OCI-LY7 (cell line): ENCODE data around the gene SARDH. TPM values are rescaled to one million over a fixed set of nuclear protein-coding genes. Genes with fewer than 3 reads are reported as not detected.

ENCODE experiments used
- BruUV-seq: library from RNA; stranded (reverse); fragments of 400-500 nt; replicated peaks from 2 replicates; lab custom pipeline; 2021; lab: Mats Ljungman, UMichigan
- CTCF ChIA-PET: fragments of 300-600 bp; sonication (Branson Sonifier 250); formaldehyde crosslinking; loops from one replicate; lab custom pipeline; 2022; ENCODE audit warnings: antibody characterized with exemption; ENCODE audit not compliant: unreplicated experiment; lab: Charles Lee
- POLR2A ChIA-PET: fragments of 300-600 bp; sonication (Branson Sonifier 250); formaldehyde crosslinking; loops from one replicate; lab custom pipeline; 2022; ENCODE audit warnings: antibody characterized with exemption; lab: Charles Lee
- DNase-seq: peaks from one replicate; pipeline ENCODE4 v3.0.0-alpha.2; 2015; ENCODE audit warnings: low spot score
- H2AFZ ChIP-seq: fragments of 200-600 bp; sonication (generic), shearing (Covaris generic); 2 replicates; pipeline ENCODE4 v1.6.1; 2014; ENCODE audit warnings: mild to moderate bottlenecking, antibody characterized with exemption, low read length, moderate library complexity
- H3K27ac ChIP-seq: fragments of 200-600 bp; sonication (generic); 2 replicates; pipeline ENCODE4 v1.5.1; 2014; ENCODE audit warnings: mixed run types, low read depth, mild to moderate bottlenecking, moderate library complexity, low read length, inconsistent platforms; ENCODE audit not compliant: poor library complexity, severe bottlenecking
- H3K36me3 ChIP-seq: fragments of 200-600 bp; sonication (generic); 2 replicates; pipeline ENCODE4 v1.6.1; 2014; ENCODE audit warnings: mild to moderate bottlenecking, antibody characterized with exemption, low read length, moderate library complexity, mixed read lengths; ENCODE audit not compliant: insufficient read depth
- H3K4me1 ChIP-seq: fragments of 200-600 bp; sonication (generic); 2 replicates; pipeline ENCODE4 v1.5.1; 2014; ENCODE audit warnings: mild to moderate bottlenecking, low read length; ENCODE audit not compliant: insufficient read depth, poor library complexity, severe bottlenecking
- H3K4me2 ChIP-seq: fragments of 200-600 bp; sonication (generic); 2 replicates; pipeline ENCODE4 v1.6.1; 2014; ENCODE audit warnings: mild to moderate bottlenecking, low read length
- H3K4me3 ChIP-seq: fragments of 200-600 bp; sonication (generic); 2 replicates; pipeline ENCODE4 v1.5.1; 2014; ENCODE audit warnings: mild to moderate bottlenecking, low read depth, low read length; ENCODE audit not compliant: poor library complexity, severe bottlenecking
- H3K79me2 ChIP-seq: fragments of 200-600 bp; sonication (generic); 2 replicates; pipeline ENCODE4 v1.6.1; 2016; ENCODE audit warnings: low read depth, mild to moderate bottlenecking, low read length, moderate library complexity, mixed read lengths; ENCODE audit not compliant: insufficient read depth
- H3K9me2 ChIP-seq: fragments of 200-600 bp; sonication (generic); 2 replicates; pipeline ENCODE4 v1.6.1; 2016; ENCODE audit warnings: mild to moderate bottlenecking, low read length, mixed read lengths; ENCODE audit not compliant: insufficient read depth
- H3K9me3 ChIP-seq: fragments of 200-600 bp; sonication (generic); 2 replicates; pipeline ENCODE4 v1.6.1; 2014; ENCODE audit warnings: mild to moderate bottlenecking, mixed run types, low read length, mixed read lengths
- H4K20me1 ChIP-seq: fragments of 200-600 bp; sonication (generic); 2 replicates; pipeline ENCODE4 v1.6.1; 2014; ENCODE audit warnings: mild to moderate bottlenecking, antibody characterized with exemption, low read length, moderate library complexity, mixed read lengths; ENCODE audit not compliant: insufficient read depth
- EZH2phosphoT487 ChIP-seq: fragments of 200-600 bp; sonication (generic); IDR thresholded peaks from 2 replicates; pipeline ENCODE4 v1.6.1; 2018; ENCODE audit warnings: low read depth, borderline replicate concordance, mild to moderate bottlenecking, mixed run types, antibody characterized with exemption, low read length, moderate library complexity, mixed read lengths
- intact Hi-C: fragments of 100-400 bp; cut with micrococcal nuclease; formaldehyde crosslinking; loops from one replicate; pipeline ENCODE4 v1.10.0; 2022; ENCODE audit not compliant: unreplicated experiment
- total RNA-seq, 2 experiments: library from RNA; depleted of rRNA in 1 of 2; stranded (reverse); fragments of >200 nt in 1 of 2; shearing (Covaris generic) in 1 of 2; gene quantifications; 2 replicates each; pipeline ENCODE4 v1.2.3, GENCODE V29; 2014 to 2022
- TF ChIP-seq, protein P1 (sequence below): fragments of 200-600 bp; sonication (generic); conservative IDR thresholded peaks from 2 replicates; pipeline ENCODE4 v1.5.1; 2014; ENCODE audit warnings: mild to moderate bottlenecking, antibody characterized with exemption, low read length, moderate library complexity, mixed read lengths

The SARDH gene
- total RNA-seq, 2 experiments from 2014 or later, result 42.8 to 60.8 TPM

DNA sequence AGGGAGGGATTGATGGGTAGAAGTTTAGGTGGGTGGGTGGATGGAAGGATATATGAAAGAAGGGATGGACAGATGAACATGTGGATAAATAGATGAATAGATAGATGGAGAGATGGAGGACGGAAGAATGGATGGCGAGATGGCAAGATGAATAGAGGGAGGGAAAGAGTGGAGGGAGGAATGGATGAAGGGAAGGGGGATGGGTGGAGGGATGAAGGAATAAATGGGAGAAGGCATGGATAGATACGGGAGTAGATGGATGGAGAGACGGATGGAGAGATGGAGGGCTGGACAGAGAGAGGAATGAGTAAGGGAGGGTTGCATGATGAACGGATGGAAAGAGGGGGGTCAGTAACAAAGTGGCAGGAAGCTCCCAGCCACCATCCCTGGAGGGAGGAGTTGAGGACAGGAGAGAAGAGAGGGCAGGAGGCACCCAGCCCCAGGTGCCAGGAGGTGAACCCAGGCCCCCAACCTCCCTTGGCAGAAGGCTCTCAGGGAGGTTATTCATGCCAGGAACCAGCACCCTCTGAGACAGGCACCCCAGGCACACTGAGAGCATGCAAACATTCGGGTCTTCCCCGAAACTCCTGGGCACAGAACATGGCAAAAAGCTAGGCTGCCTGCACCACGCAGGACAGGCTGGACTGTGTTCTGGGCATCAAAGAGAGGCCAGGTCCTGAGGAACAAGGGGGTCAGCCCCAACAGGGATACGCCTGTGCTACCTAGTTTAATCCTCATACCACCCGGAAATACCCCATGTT lies 9.1 kb downstream of the SARDH start:
- Histone ChIP-seq H2AFZ (no peak overlapping the region), H3K9me3 (no peaks in the 10 kb centered on the region), H3K4me3 (no peak overlapping the region), H3K4me1 (no peaks in the 10 kb centered on the region), H3K79me2 (no peaks in the 10 kb centered on the region), H3K36me3 (no peaks in the 10 kb centered on the region), H3K4me2 (no peak overlapping the region), H3K9me2 (no peaks in the 10 kb centered on the region), H4K20me1 (no peaks in the 10 kb centered on the region), H3K27ac (no peak overlapping the region)
- ChIA-PET POLR2A (no interaction called here), CTCF (no interaction called here)
- TF ChIP-seq, protein P1, sequence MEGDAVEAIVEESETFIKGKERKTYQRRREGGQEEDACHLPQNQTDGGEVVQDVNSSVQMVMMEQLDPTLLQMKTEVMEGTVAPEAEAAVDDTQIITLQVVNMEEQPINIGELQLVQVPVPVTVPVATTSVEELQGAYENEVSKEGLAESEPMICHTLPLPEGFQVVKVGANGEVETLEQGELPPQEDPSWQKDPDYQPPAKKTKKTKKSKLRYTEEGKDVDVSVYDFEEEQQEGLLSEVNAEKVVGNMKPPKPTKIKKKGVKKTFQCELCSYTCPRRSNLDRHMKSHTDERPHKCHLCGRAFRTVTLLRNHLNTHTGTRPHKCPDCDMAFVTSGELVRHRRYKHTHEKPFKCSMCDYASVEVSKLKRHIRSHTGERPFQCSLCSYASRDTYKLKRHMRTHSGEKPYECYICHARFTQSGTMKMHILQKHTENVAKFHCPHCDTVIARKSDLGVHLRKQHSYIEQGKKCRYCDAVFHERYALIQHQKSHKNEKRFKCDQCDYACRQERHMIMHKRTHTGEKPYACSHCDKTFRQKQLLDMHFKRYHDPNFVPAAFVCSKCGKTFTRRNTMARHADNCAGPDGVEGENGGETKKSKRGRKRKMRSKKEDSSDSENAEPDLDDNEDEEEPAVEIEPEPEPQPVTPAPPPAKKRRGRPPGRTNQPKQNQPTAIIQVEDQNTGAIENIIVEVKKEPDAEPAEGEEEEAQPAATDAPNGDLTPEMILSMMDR, result no peak
- TF ChIP-seq EZH2phosphoT487, result no peak
- BruUV-seq, result no TSS peak
- DNase-seq, result no peak
- intact Hi-C loops, result no loop called here

DNA sequence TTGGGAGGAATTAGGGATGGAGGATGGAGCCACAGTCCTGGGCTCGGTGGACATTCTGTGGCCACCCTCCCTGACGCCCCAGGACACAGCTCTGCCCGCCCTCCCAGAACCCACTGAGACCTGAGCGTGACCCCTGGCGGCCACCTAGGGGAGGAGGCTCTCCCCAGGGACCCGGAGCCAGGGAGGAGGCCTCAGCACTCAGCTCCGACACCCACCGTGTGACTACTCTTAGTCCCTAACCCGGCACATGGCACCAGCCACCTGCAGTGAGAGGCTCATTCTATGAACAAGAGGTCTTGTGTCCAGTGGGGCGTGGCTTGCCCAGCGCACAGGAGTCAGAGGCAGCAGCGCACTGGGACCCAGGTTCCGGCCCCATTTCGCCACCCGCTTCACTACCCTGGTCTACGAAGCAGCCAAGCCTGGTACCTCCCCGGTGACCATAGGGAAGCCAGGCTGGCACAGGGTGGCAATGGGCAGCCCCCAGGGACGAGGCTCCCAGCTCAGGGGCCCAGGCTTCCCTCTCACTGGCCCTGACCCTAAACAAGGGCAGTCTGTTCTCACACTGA lies 10.2 kb downstream of the SARDH start:
- H3K36me3 ChIP-seq, result no peaks in the 10 kb centered on the region
- H3K4me3 ChIP-seq, result no peak overlapping the region
- TF ChIP-seq, protein P1, result no peak
- no peak for TF ChIP-seq EZH2phosphoT487
- H4K20me1 ChIP-seq, result no peaks in the 10 kb centered on the region
- CTCF ChIA-PET, result no interaction called here
- H3K79me2 ChIP-seq, result no peaks in the 10 kb centered on the region
- POLR2A ChIA-PET, result no interaction called here
- H3K4me2 ChIP-seq, result no peak overlapping the region
- H3K9me2 ChIP-seq, result no peaks in the 10 kb centered on the region
- intact Hi-C loops, result loop anchor here (2.0 kb wide), 1 partner anchor 123 kb away; no protein-coding TSS in a partner anchor
- H3K4me1 ChIP-seq, result no peaks in the 10 kb centered on the region
- BruUV-seq, result no TSS peak
- no peak overlapping the region for H3K27ac ChIP-seq
- no peak overlapping the region for H2AFZ ChIP-seq
- no peak for DNase-seq
- H3K9me3 ChIP-seq, result no peaks in the 10 kb centered on the region
